Body of pancreas (tissue), 4 donors: ENCODE measurements around the gene RHBDD2.

ENCODE experiments used
- POLR2A ChIP-seq, 3 donors: fragments of 450-650 bp; IDR thresholded peaks; one replicate each; pipeline ENCODE4 v1.6.1; 2016; ENCODE audit warnings: antibody characterized with exemption in 3 of 3, mild to moderate bottlenecking in 2 of 3
- TF ChIP-seq, protein P1 (sequence below), 7 experiments: fragments of 450-650 bp in 4 of 7; fragments of 200-600 bp in 3 of 7; sonication (generic) in 3 of 7; IDR thresholded peaks; one replicate each; pipeline ENCODE4 v1.5.1; 2016 to 2019; ENCODE audit warnings: antibody characterized with exemption in 7 of 7

DNA sequence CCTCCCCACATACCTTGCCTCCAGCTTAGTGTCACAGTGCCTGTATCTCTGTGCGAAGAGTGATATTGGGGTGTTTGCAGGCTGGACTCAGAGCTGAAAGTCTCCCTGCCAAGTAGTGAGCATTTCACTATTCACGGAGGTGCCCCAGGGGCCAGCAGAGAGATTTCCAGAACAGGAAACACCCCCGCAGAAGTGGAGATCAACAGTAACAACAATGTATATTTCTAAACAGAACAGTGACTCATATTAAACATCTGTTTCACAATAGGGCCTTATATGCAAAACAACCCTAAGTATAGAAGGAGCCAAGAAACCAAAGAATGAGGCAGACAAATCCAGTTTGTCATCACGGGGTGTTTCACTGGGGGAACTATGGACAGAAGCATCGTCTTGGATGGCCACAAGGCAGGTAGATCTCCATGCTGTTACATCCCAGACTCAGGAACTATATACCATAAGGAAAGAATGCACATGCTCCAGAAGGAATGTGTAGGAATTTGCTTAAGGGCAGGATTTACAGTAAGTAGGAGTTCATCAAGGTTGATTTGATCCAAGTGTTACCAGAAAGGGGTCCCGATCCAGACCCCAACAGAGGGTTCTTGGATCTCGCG, 35.9 kb upstream of the RHBDD2 start:
- TF ChIP-seq POLR2A (IDR thresholded peaks at IDR 0.05) = peak in 1 of 3 donors; percentile 21
- TF ChIP-seq, protein P1, sequence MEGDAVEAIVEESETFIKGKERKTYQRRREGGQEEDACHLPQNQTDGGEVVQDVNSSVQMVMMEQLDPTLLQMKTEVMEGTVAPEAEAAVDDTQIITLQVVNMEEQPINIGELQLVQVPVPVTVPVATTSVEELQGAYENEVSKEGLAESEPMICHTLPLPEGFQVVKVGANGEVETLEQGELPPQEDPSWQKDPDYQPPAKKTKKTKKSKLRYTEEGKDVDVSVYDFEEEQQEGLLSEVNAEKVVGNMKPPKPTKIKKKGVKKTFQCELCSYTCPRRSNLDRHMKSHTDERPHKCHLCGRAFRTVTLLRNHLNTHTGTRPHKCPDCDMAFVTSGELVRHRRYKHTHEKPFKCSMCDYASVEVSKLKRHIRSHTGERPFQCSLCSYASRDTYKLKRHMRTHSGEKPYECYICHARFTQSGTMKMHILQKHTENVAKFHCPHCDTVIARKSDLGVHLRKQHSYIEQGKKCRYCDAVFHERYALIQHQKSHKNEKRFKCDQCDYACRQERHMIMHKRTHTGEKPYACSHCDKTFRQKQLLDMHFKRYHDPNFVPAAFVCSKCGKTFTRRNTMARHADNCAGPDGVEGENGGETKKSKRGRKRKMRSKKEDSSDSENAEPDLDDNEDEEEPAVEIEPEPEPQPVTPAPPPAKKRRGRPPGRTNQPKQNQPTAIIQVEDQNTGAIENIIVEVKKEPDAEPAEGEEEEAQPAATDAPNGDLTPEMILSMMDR (IDR thresholded peaks at IDR 0.05) = no peak
